Transverse colon (tissue), 4 donors: ENCODE results near the gene DIPK1A.

Source experiments
- CTCF ChIP-seq, 5 experiments: fragments of 200-600 bp in 3 of 5; fragments of 450-650 bp in 2 of 5; sonication (generic) in 3 of 5; IDR thresholded peaks; 1 replicate in 2 of 5; 2 replicates in 3 of 5; pipeline ENCODE4 v1.5.1; 2016 to 2017; ENCODE audit warnings: antibody characterized with exemption in 5 of 5, inconsistent platforms in 3 of 5, mild to moderate bottlenecking in 2 of 5, moderate library complexity in 1 of 5
- EP300 ChIP-seq: sonication (generic); formaldehyde crosslinking; IDR thresholded peaks from one replicate; pipeline ENCODE4 v1.6.1; 2017; ENCODE audit warnings: antibody characterized with exemption, low read depth
- POLR2A ChIP-seq: fragments of 450-650 bp; IDR thresholded peaks from one replicate; pipeline ENCODE4 v1.6.1; 2016; ENCODE audit warnings: antibody characterized with exemption, mild to moderate bottlenecking, moderate library complexity
- POLR2AphosphoS5 ChIP-seq, 3 donors: sonication (generic); formaldehyde crosslinking; IDR thresholded peaks; one replicate each; pipeline ENCODE4 v1.6.1; 2016; ENCODE audit warnings: antibody characterized with exemption in 3 of 3

GRCh38 chr1:92792340-92792782, 168.9 kb downstream of the DIPK1A start:
- no peak for TF ChIP-seq CTCF (IDR thresholded peaks at IDR 0.05)
- TF ChIP-seq POLR2A, result no peak
- no peak for TF ChIP-seq EP300
- no peak for TF ChIP-seq POLR2AphosphoS5 (IDR thresholded peaks at IDR 0.05)
